Mononuclear cell (primary cell): ENCODE results near the gene SLC46A1. TPM values are rescaled to one million over a fixed set of nuclear protein-coding genes. Genes with fewer than 3 reads are reported as not detected.
A peak's percentile ranks its signal among the peaks of the same experiment; 100 is the strongest.
"Not testable (repeated sequence)": the region's sequence is repeated elsewhere in the genome, so short reads cannot be mapped to it uniquely, and the experiment has no call there.

Experiments used
- H3K27me3 ChIP-seq: 2 replicates; pipeline ENCODE4 v1.6.0; 2011; ENCODE audit warnings: low read length, control low read depth; ENCODE audit not compliant: insufficient read depth
- H3K4me1 ChIP-seq: 2 replicates; pipeline ENCODE4 v1.5.1; 2011; ENCODE audit warnings: mild to moderate bottlenecking, low read length, control low read depth; ENCODE audit not compliant: insufficient read depth
- H3K4me3 ChIP-seq: 2 replicates; pipeline ENCODE4 v1.5.1; 2011; ENCODE audit warnings: mild to moderate bottlenecking, low read length, moderate library complexity
- H3K9me3 ChIP-seq: 2 replicates; pipeline ENCODE4 v1.5.1; 2011; ENCODE audit warnings: low read depth, mild to moderate bottlenecking, control low read depth, low read length
- total RNA-seq: library from RNA; depleted of rRNA; stranded (reverse); fragments of >200 nt; gene quantifications from one replicate; pipeline ENCODE4 v1.2.3, GENCODE V29; 2012

SLC46A1 gene
- total RNA-seq, result 0.42 TPM

DNA sequence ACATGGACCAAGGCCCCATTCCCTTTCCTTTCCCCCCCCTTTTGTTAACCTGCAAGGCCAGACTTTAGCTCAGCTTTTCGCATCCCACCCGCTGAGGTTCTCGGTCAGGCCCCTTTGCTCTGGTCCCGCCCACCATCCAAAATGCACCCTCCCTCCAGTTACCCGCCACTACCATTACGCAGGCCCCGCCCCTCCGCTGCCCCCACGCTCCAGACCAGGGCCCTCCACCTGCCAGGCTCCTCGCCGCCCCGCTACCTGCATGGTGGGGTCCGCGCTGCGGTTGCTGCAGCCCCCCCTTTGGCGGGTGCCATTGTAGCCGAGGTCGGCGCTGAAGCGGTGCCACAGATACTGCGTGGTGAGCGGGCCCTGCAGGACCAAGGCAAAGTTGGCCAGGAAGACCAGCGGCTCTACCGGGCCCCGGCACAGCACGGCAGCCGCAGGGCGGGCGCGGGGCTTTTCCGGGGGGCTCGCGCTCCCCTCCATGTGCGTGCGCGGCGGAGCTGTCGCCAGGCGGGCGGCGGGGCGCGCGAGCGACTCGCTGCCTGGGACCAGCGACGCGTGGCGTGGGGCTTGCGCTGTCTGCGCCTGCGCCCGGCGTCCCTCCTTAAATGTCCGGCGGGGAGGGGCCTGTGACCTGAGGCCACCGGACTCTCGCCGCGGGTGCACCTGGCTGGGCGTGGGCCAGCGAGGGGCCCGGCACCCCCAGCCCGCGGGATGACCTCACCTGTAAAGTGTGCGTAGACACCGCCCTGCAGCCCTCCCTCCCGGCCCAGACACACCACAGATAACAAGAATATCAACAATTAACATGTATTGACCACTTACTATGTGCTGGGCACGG, at the start of gene SLC46A1:
TSS of gene SLC46A1 (minus strand) at position 581 of the 841 bp plus-strand sequence. CDS start at position 483, 98 bp downstream.
- Histone ChIP-seq H3K9me3 (no peaks in the 10 kb centered on the region), H3K27me3 (peaks cover 3% of the 10 kb centered on the region), H3K4me3 (peak within 1 kb of the TSS; percentile 47)

GRCh38 chr17:28449859-28450258, 43.8 kb upstream of the SLC46A1 start:
- Histone ChIP-seq H3K9me3 (no peaks in the 10 kb centered on the region), H3K4me1 (peaks cover 3% of the 10 kb centered on the region), H3K4me3 (no peak overlapping the region), H3K27me3 (peaks cover 2% of the 10 kb centered on the region)

More for the DNA sequence above, at the start of gene SLC46A1:
- peaks cover 35% of the 10 kb centered on the region for H3K4me1 ChIP-seq

DNA sequence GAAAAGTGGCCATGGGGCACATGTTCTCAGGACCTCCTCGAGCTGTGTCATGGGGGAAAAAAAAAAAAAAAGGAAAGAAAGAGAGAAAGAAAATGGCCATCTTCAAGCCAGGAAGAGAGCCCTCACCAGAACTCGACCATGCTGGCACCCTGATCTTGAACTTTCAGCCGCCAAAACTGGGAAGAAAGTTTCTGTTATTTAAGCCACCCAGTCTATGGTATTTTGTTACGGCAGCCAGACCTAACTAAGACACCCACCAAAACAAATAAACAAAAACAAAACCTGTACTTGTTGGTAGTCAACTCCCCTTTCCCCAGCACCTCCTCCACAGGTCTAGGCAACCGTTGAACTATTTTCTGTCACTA, 41.4 kb upstream of the SLC46A1 start:
- peaks cover 3% of the 10 kb centered on the region for H3K4me1 ChIP-seq
- no peaks in the 10 kb centered on the region for H3K9me3 ChIP-seq
- no peak overlapping the region for H3K4me3 ChIP-seq
- peaks cover 6% of the 10 kb centered on the region for H3K27me3 ChIP-seq

DNA sequence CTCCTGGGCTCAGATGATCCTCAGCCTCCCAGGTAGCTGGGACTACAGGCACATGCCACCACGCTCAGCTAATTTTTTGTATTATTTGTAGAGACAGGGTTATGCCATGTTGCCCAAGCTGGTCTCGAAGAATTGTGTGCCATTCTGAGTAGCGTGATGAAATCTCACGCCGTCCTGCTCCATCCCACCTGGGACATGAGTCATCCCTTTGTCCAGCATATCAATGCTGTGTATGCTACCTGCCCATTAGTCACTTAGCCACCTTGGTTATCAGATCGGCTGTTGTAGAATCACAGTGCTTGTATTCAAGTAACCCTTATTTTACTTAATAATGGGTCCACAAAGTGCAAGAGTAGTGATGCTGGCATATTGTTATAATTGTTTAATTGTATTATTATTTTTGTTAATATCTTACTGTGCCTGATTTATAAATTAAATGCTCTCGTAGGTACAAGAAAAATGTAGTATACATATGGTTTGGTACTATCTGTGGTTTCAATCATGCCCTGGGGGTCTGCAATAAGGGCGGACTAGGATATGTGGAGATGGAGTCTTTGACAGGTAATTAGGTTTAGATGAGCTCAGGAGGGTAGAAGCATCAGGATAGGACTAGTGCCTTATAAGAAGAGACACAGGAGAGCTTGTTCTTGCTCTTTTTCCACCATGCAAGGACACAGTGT, 40.8 kb upstream of the SLC46A1 start:
- Histone ChIP-seq H3K27me3 (peaks cover 6% of the 10 kb centered on the region), H3K4me1 (peaks cover 3% of the 10 kb centered on the region), H3K9me3 (no peaks in the 10 kb centered on the region), H3K4me3 (no peak overlapping the region)

DNA sequence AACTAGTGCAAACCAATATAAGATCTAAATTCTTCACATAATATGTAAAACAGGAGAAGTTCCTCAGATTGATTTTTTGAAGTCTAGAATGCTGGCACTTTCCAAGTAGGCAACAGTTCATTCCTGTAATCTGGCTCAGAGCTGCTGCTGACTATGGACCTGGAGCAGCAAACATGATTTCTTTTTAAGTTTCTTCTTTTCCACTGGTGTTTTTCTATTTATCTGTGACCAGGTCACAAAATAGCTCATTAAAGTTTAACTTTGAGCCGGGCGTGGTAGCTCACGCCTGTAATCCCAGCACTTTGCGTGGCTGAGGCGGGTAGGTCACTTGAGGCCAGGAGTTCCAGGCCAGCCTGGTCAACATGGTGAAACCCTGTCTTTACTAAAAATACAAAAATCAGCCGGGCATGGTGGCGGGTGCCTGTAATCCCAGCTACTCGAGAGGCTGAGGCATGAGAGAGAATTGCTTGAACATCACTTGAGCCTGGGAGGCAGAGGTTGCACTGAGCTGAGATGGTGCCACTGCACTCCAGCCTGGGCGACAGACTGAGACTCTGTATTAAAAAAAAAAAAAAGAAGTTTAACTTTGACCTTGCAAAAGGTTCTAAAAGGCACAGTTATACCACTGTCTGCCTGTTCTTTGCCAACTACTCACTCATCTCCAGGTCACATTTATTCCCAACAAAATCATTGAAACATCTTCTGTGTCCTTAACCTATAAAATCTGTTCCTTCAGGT, 38.1 kb upstream of the SLC46A1 start:
- H3K4me3 ChIP-seq, result no peak overlapping the region
- H3K4me1 ChIP-seq, result peaks cover 3% of the 10 kb centered on the region
- H3K9me3 ChIP-seq, result no peaks in the 10 kb centered on the region
- peaks cover 6% of the 10 kb centered on the region for H3K27me3 ChIP-seq

DNA sequence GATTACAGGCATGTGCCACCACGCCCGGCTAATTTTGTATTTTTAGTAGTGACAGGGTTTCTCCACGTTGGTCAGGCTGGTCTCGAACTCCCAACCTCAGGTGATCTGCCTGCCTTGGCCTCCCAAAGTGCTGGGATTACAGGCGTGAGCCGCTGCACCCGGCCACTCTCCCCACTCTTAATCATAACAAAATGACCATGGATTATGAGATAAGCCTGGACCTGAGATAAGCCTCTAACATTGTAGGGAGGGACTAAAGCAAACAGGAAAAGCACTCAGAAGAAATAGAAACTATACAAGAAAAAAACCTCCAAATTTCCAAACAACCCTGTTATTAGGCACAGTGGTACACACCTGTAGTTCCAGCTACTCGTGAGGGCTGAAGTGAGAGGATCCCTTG, 28.3 kb upstream of the SLC46A1 start:
- peaks cover 12% of the 10 kb centered on the region for H3K27me3 ChIP-seq
- not testable (repeated sequence) for H3K9me3 ChIP-seq, H3K4me3 ChIP-seq, H3K4me1 ChIP-seq

DNA sequence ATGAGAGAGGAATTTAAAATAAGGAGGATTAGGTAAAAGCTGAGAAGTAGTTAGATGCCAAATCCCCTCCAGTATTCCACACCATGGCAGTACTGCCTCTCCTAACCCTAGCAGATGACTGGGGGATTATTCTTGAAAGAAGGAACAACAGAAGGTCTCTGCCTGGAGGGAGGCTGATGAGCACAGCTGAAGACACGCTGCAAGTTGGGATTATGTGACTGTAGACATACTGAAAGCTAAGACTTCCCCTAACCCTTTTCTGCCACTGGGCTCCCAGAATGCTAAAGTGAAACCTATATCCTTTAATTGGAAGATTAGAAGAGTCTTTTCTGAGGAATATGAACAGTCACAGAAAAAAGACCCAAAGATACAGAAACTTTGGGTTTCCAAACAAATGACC, 27.7 kb upstream of the SLC46A1 start:
- Histone ChIP-seq H3K27me3 (peaks cover 12% of the 10 kb centered on the region), H3K9me3 (no peaks in the 10 kb centered on the region), H3K4me3 (no peak overlapping the region), H3K4me1 (no peaks in the 10 kb centered on the region)

DNA sequence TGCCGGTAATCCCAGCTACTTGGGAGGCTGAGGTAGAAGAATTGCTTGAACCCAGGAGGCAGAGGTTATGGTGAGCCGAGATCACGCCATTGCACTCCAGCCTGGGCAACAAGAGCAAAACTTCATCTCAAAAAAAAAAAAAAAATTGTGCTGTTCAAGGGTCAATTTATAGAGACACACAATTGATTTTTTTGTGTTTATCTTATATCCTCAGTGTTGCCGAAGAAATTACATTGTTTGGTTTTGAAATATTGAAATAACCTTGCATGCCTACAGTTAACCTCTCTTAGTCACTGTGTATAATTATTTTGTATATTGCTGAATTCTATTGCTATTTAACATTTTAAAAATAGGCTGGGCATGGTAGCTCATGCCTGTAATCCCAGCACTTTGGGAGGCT, 22.0 kb upstream of the SLC46A1 start:
- H3K4me1 ChIP-seq, H3K27me3 ChIP-seq, H3K4me3 ChIP-seq: not testable (repeated sequence)

DNA sequence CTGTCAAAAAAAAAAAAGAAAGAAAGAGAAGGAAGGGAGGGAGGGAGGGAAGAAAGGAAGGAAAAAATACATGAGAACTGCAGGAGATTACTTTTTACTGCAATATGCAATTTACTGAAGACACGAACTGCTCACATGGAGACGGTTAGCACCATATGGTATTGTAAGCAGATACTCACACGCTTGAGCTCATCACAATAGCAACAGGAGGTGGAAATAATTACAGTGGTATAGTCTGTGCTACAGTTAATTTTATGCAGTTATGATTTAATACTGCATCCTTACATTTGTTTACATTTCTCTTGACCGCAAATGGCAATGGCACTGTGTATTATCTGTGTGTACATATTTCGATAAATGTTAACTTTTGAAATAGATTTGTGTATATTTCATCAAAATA, 21.4 kb upstream of the SLC46A1 start:
- Histone ChIP-seq H3K9me3 (no peaks in the 10 kb centered on the region), H3K27me3 (peaks cover 7% of the 10 kb centered on the region), H3K4me3 (no peak overlapping the region), H3K4me1 (no peaks in the 10 kb centered on the region)

More for the DNA sequence above, 22.0 kb upstream of the SLC46A1 start:
- not testable (repeated sequence) for H3K9me3 ChIP-seq

DNA sequence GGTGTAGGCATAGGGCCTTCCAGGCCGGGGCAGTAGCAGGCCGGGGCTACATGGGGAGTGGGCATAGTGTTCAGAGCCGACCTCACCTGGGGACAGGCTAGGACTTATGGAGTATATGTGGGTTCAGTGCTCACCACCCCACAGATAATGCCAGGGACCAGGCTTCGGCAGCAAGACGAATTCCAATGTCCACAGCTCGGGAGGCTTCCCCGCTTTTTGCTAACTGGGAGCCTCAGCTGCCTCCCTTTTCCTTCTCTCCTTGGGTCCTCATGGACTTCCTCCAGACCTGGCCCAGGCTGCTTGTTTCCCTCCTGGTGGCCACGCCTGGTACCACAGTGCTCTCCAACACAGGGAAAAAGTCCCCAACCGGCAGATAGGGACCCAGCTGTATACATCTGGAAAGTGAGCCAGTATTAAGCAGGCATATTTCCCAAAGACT, 20.1 kb upstream of the SLC46A1 start:
- Histone ChIP-seq H3K4me1 (no peaks in the 10 kb centered on the region), H3K27me3 (no peaks in the 10 kb centered on the region), H3K4me3 (no peak overlapping the region), H3K9me3 (no peaks in the 10 kb centered on the region)

- Histone ChIP-seq H3K27me3 (no peaks in the 10 kb centered on the region), H3K4me1 (no peaks in the 10 kb centered on the region), H3K4me3 (no peak overlapping the region), H3K9me3 (no peaks in the 10 kb centered on the region)
Measured at GRCh38 chr17:28425206-28425605, 19.2 kb upstream of the SLC46A1 start.

DNA sequence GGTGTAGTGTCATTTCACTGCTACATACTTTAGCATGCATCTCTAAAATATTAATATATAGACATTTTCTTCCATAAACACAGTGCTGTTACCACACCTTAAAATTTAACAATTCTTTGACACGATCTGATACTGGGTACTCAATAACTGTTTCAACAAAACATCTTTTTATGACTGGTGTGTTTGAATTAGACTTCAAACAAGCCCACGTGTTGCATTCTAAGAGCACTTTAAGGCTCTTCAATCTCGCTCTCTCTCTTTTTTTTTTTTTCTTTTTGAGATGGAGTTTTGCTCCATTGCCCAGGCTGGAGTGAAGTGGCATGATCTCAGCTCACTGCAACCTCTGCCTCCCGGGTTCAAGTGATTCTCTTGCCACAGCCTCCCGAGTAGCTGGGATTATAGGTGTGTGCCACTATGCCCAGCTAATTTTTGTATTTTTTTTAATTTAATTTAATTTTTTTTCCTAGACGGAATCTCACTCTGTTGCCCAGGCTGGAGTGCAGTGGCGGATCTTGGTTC, 15.8 kb upstream of the SLC46A1 start:
- Histone ChIP-seq H3K27me3 (no peaks in the 10 kb centered on the region), H3K9me3 (no peaks in the 10 kb centered on the region), H3K4me1 (no peaks in the 10 kb centered on the region), H3K4me3 (no peak overlapping the region)

DNA sequence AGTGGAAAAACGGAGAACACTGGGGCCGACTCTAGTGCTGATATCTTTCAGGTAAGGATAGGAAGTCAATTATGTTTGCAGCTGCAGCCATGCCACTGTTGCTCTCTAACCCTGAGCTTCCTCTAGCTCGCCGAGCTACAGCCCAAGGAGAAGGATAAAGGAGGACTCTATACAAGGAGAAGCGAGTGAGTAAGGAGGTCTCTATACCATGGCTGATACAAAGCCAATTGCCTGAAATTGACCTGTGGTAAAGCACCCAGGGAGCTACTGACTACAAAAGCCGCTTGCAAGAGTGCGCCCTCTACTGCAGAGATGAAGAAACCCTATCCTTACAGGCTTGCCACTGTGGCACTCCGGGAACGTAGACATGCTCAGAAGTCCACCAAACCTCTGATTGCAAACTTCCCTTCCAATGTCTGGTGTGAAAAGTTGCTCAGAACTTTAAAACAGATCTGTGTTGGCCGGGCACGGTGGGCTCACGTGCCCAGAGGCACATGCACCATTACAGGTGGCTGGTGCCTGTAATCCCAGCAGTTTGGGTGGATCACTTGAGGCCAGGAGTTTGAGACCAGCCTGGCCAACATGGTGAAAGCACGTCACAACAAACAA, 10.8 kb upstream of the SLC46A1 start:
- H3K9me3 ChIP-seq, result no peaks in the 10 kb centered on the region
- no peak overlapping the region for H3K4me3 ChIP-seq
- no peaks in the 10 kb centered on the region for H3K4me1 ChIP-seq
- H3K27me3 ChIP-seq, result no peaks in the 10 kb centered on the region

GRCh38 chr17:28415886-28416285, 9.9 kb upstream of the SLC46A1 start:
- H3K4me3 ChIP-seq, result no peak overlapping the region
- no peaks in the 10 kb centered on the region for H3K9me3 ChIP-seq
- no peaks in the 10 kb centered on the region for H3K4me1 ChIP-seq
- H3K27me3 ChIP-seq, result no peaks in the 10 kb centered on the region

- H3K4me1 ChIP-seq, result no peaks in the 10 kb centered on the region
- no peaks in the 10 kb centered on the region for H3K27me3 ChIP-seq
- H3K9me3 ChIP-seq, result no peaks in the 10 kb centered on the region
- H3K4me3 ChIP-seq, result no peak overlapping the region
Measured at GRCh38 chr17:28413804-28414203, 7.8 kb upstream of the SLC46A1 start.
